ENCODE results near the gene ELL.

The ELL gene

GRCh38 chr19:18427743-18428113, 94.1 kb downstream of the ELL start:
- H3K4me1 ChIP-seq (ENCODE audit: low read depth, poor library complexity, severe bottlenecking): peaks cover 27% of the 10 kb centered on the region
- no peak overlapping the region for H3K9ac ChIP-seq
- no peak for TF ChIP-seq CTCF (conservative IDR thresholded peaks at IDR 0.05; ENCODE audit: low read depth, low read length)
- H3K79me2 ChIP-seq (ENCODE audit: insufficient read depth, low read depth): no peaks in the 10 kb centered on the region; the same call in 1 of the 2 replicates
- no peak overlapping the region for H3K27ac ChIP-seq
- H4K20me1 ChIP-seq (ENCODE audit: insufficient read depth): no peaks in the 10 kb centered on the region
- no peak overlapping the region for H3K4me3 ChIP-seq (IDR thresholded peaks at IDR 0.05; ENCODE audit: insufficient read depth, low read depth, low read length)
- H3K4me2 ChIP-seq: no peak overlapping the region
- no peaks in the 10 kb centered on the region for H3K27me3 ChIP-seq (ENCODE audit: insufficient read depth, low read depth)
- no peaks in the 10 kb centered on the region for H3K36me3 ChIP-seq (ENCODE audit: insufficient read depth)
- no peak overlapping the region for H2AFZ ChIP-seq (ENCODE audit: low read depth)

- H3K4me2 ChIP-seq: no peak overlapping the region
- H2AFZ ChIP-seq (ENCODE audit: low read depth): no peak overlapping the region
- H4K20me1 ChIP-seq (ENCODE audit: insufficient read depth): no peaks in the 10 kb centered on the region
- H3K36me3 ChIP-seq (ENCODE audit: insufficient read depth): no peaks in the 10 kb centered on the region
- H3K79me2 ChIP-seq (ENCODE audit: insufficient read depth, low read depth): no peaks in the 10 kb centered on the region; the same call in 1 of the 2 replicates
- no peak overlapping the region for H3K4me3 ChIP-seq (IDR thresholded peaks at IDR 0.05; ENCODE audit: insufficient read depth, low read depth, low read length)
- H3K4me1 ChIP-seq (ENCODE audit: low read depth, poor library complexity, severe bottlenecking): peaks cover 26% of the 10 kb centered on the region
- H3K27ac ChIP-seq: no peak overlapping the region
- H3K9ac ChIP-seq: no peak overlapping the region
- TF ChIP-seq CTCF (conservative IDR thresholded peaks at IDR 0.05; ENCODE audit: low read depth, low read length): no peak
- H3K27me3 ChIP-seq (ENCODE audit: insufficient read depth, low read depth): no peaks in the 10 kb centered on the region
These were observed 94.7 kb downstream of the ELL start for GRCh38 chr19:18427080-18427742.

GRCh38 chr19:18426416-18426767, 95.5 kb downstream of the ELL start:
- TF ChIP-seq CTCF (conservative IDR thresholded peaks at IDR 0.05; ENCODE audit: low read depth, low read length): no peak
- Histone ChIP-seq H4K20me1 (ENCODE audit: insufficient read depth) (no peaks in the 10 kb centered on the region), H3K4me1 (ENCODE audit: low read depth, poor library complexity, severe bottlenecking) (peaks cover 25% of the 10 kb centered on the region), H3K27me3 (ENCODE audit: insufficient read depth, low read depth) (no peaks in the 10 kb centered on the region), H3K4me3 (IDR thresholded peaks at IDR 0.05; ENCODE audit: insufficient read depth, low read depth, low read length) (no peak overlapping the region), H2AFZ (ENCODE audit: low read depth) (no peak overlapping the region), H3K79me2 (ENCODE audit: insufficient read depth, low read depth) (no peaks in the 10 kb centered on the region; the same call in 1 of the 2 replicates), H3K27ac (no peak overlapping the region), H3K36me3 (ENCODE audit: insufficient read depth) (no peaks in the 10 kb centered on the region), H3K9ac (no peak overlapping the region), H3K4me2 (no peak overlapping the region)

- TF ChIP-seq CTCF (conservative IDR thresholded peaks at IDR 0.05; ENCODE audit: low read depth, low read length): no peak
These were observed 96.1 kb downstream of the ELL start for GRCh38 chr19:18425515-18426415.

More at GRCh38 chr19:18425515-18426415, 96.1 kb downstream of the ELL start:
- no peaks in the 10 kb centered on the region for H3K27me3 ChIP-seq (ENCODE audit: insufficient read depth, low read depth)
- H3K79me2 ChIP-seq (ENCODE audit: insufficient read depth, low read depth): peaks cover 1% of the 10 kb centered on the region; the same call in 1 of the 2 replicates
- H3K4me1 ChIP-seq (ENCODE audit: low read depth, poor library complexity, severe bottlenecking): peaks cover 31% of the 10 kb centered on the region
- no peaks in the 10 kb centered on the region for H4K20me1 ChIP-seq (ENCODE audit: insufficient read depth)
- no peak overlapping the region for H3K4me2 ChIP-seq
- no peak overlapping the region for H2AFZ ChIP-seq (ENCODE audit: low read depth)
- no peak overlapping the region for H3K9ac ChIP-seq
- H3K27ac ChIP-seq: no peak overlapping the region
- no peak overlapping the region for H3K4me3 ChIP-seq (IDR thresholded peaks at IDR 0.05; ENCODE audit: insufficient read depth, low read depth, low read length)
- H3K36me3 ChIP-seq (ENCODE audit: insufficient read depth): no peaks in the 10 kb centered on the region
